NT2/D1 (cell line): ENCODE results near the gene ZNF629.

Experiments used
- SUZ12 ChIP-seq: IDR thresholded peaks from 2 replicates; pipeline ENCODE4 v1.6.1; 2011; ENCODE audit not compliant: insufficient read length, insufficient read depth; ENCODE audit errors: extremely low read depth
- YY1 ChIP-seq: IDR thresholded peaks from 2 replicates; pipeline ENCODE4 v1.6.1; 2011; ENCODE audit not compliant: insufficient read length, insufficient read depth

DNA sequence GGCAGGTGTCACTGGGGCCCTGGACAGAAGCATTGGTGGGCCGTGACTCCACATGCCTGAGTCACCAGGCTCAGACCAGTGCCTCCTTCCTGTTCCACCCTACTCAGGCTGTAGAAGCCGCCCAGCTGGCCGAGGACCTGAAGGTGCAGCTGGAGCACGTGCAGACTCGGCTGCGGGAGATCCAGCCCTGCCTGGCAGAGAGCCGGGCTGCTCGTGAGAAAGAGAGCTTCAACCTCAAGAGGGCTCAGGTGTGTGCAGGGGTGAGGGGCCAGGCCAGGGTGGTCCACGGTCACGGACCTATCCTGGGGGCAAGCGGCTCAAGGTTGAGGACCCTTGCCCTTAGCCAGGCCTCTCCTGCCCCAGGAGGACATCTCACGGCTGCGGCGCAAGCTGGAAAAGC, 15.3 kb downstream of the ZNF629 start:
- no peak for TF ChIP-seq SUZ12
- no peak for TF ChIP-seq YY1
